Measurements from ENCODE around the gene ERFE.
"Not testable (repeated sequence)": the region's sequence is repeated elsewhere in the genome, so short reads cannot be mapped to it uniquely, and the experiment has no call there.

ERFE gene

DNA sequence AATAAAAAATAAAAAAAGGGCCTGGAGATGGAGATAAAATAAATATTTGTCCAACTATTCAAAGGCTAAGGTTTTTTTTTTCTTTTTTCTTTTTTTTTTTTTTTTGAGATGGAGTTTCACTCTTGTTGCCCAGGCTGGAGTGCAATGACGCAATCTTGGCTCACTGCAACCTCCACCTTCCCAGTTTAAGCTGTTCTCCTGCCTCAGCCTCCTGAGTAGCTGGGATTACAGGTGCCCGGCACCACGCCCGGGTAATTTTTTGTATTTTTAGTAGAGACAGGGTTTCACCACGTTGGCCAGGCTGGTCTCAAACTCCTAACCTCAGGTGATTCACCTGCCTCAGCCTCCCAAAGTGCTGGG is 12.3 kb downstream of the ERFE start:
- H3K4me1 ChIP-seq (ENCODE audit: control insufficient read depth, low read depth, low read length); H3K9ac ChIP-seq (ENCODE audit: low read length); H3K9me3 ChIP-seq (ENCODE audit: control insufficient read depth, low read depth, low read length); H3K27me3 ChIP-seq (ENCODE audit: control insufficient read depth, insufficient read depth, low read length); H3K4me3 ChIP-seq (ENCODE audit: low read length); H3K27ac ChIP-seq (ENCODE audit: low read length): not testable (repeated sequence)
- peaks cover 31% of the 10 kb centered on the region for H3K36me3 ChIP-seq (ENCODE audit: control insufficient read depth, low read depth, low read length)

DNA sequence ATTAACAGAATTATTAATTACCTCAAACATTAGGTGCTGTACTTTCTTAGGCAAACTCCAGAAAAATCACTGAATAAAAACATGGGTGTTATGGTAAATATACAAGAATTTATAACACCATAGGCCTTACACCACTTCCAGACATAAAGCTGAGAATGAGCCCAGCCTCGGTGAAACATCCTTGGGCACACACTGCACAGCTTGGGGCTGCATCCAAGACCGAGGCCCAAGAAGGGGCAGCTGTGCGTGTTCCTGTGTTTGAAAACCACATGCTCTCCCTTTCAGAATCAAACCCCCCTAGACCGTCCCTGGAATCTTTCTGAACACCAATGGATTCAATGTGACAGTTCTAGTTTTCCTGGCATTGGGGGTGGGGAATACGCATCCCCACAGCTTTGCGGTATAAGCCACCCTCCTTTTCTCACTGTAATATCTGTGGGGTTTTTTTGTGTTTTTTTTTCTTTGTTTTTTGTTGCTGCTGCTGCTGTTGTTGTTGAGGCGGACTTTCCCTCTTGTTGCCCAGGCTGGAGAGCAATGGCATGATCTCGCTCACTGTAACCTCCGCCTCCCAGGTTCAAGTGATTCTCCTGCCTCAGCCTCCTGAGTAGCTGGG is 12.9 kb downstream of the ERFE start:
- Histone ChIP-seq H3K4me3 (ENCODE audit: low read length) (no peak overlapping the region), H3K27ac (ENCODE audit: low read length) (no peak overlapping the region), H3K4me1 (ENCODE audit: control insufficient read depth, low read depth, low read length) (no peaks in the 10 kb centered on the region), H3K27me3 (ENCODE audit: control insufficient read depth, insufficient read depth, low read length) (no peaks in the 10 kb centered on the region), H3K9me3 (ENCODE audit: control insufficient read depth, low read depth, low read length) (no peaks in the 10 kb centered on the region), H3K36me3 (ENCODE audit: control insufficient read depth, low read depth, low read length) (peaks cover 35% of the 10 kb centered on the region), H3K9ac (ENCODE audit: low read length) (no peak overlapping the region)

DNA sequence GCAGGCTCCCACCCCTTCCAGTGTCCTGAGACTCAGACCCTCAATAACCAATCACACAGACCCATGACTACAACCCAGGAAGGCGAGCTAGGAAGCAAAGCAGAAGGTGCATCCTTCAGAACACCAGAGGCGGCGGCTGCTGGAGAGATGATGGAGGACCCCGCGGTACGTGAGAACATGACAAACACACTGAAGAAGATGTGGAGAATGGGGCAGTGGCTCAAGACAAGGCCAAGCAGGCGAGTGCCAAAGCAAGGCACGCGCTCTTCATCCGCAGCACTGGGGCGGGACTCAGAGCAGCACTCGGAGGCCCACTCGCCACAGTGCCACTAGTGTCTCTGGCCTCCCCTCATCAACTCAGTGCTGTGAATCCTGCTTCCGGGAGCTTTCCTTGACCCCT is 13.7 kb downstream of the ERFE start:
- H3K4me3 ChIP-seq (ENCODE audit: low read length), result no peak overlapping the region
- peaks cover 41% of the 10 kb centered on the region for H3K36me3 ChIP-seq (ENCODE audit: control insufficient read depth, low read depth, low read length)
- no peaks in the 10 kb centered on the region for H3K4me1 ChIP-seq (ENCODE audit: control insufficient read depth, low read depth, low read length)
- no peak overlapping the region for H3K27ac ChIP-seq (ENCODE audit: low read length)
- no peak overlapping the region for H3K9ac ChIP-seq (ENCODE audit: low read length)
- no peaks in the 10 kb centered on the region for H3K9me3 ChIP-seq (ENCODE audit: control insufficient read depth, low read depth, low read length)
- H3K27me3 ChIP-seq (ENCODE audit: control insufficient read depth, insufficient read depth, low read length), result no peaks in the 10 kb centered on the region

DNA sequence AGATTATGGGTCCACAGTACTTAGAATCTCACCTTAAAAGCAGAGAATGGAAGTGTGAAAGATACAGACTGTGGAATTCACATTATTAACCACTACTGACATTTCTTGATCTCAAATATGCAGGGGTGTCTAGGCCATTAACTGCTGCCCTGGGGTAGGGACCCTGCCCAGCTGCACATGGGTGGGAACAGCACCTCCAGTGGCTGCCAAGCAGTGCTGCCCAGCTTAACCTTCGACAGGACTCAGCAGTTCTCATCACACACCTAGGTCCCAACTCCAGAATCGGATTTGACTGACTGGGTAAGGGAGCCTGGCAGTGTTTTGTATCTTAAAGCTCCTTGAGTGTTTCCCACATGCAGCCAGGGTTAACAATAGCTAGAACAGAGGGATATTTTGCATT is 14.9 kb downstream of the ERFE start:
- no peaks in the 10 kb centered on the region for H3K9me3 ChIP-seq (ENCODE audit: control insufficient read depth, low read depth, low read length)
- H3K36me3 ChIP-seq (ENCODE audit: control insufficient read depth, low read depth, low read length), result peaks cover 52% of the 10 kb centered on the region
- H3K4me1 ChIP-seq (ENCODE audit: control insufficient read depth, low read depth, low read length), result no peaks in the 10 kb centered on the region
- no peak overlapping the region for H3K4me3 ChIP-seq (ENCODE audit: low read length)
- H3K27ac ChIP-seq (ENCODE audit: low read length), result no peak overlapping the region
- no peaks in the 10 kb centered on the region for H3K27me3 ChIP-seq (ENCODE audit: control insufficient read depth, insufficient read depth, low read length)
- no peak overlapping the region for H3K9ac ChIP-seq (ENCODE audit: low read length)

DNA sequence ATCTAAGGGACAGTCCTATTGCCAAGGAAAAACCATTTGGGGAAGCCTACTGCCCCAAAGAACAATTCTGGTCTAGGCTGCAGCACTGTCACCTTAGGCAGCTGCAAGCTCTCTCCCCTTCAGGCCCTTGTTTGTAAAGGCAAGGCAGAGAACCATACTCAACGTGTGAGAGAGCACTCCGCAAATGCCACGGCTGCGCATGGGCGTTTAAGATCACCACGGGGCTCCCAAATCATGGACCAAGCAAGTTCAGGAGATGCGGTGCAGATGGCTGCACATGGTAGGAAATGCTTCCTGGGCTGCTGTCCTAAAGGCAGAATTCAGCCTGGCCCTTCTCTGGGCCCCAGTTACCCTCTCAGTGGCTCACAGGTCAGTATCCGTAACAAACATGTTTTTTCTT is 15.5 kb downstream of the ERFE start:
- H3K9me3 ChIP-seq (ENCODE audit: control insufficient read depth, low read depth, low read length), result no peaks in the 10 kb centered on the region
- no peak overlapping the region for H3K27ac ChIP-seq (ENCODE audit: low read length)
- no peaks in the 10 kb centered on the region for H3K27me3 ChIP-seq (ENCODE audit: control insufficient read depth, insufficient read depth, low read length)
- peaks cover 56% of the 10 kb centered on the region for H3K36me3 ChIP-seq (ENCODE audit: control insufficient read depth, low read depth, low read length)
- H3K4me3 ChIP-seq (ENCODE audit: low read length), result no peak overlapping the region
- no peak overlapping the region for H3K9ac ChIP-seq (ENCODE audit: low read length)
- no peaks in the 10 kb centered on the region for H3K4me1 ChIP-seq (ENCODE audit: control insufficient read depth, low read depth, low read length)

DNA sequence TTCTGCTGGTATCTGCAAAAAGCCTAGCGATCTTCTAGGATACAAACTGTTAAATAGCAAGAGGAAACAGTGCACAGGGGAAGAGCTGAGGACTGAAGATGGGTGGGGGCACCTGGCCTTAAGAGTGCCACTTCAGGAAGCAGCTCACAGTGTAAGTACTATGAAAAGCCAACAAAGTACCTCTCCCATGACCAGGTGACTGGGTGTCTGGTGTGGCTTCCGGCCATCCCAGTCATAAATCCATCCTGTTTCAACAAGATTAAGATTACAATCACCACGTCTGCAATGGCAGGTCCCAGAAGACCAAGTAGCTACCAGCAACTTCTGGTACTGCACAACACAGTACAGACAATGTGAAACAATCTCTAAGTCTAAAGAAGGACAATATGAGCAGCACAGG is 15.9 kb downstream of the ERFE start:
- H3K4me3 ChIP-seq (ENCODE audit: low read length), result no peak overlapping the region
- H3K36me3 ChIP-seq (ENCODE audit: control insufficient read depth, low read depth, low read length), result peaks cover 57% of the 10 kb centered on the region
- H3K4me1 ChIP-seq (ENCODE audit: control insufficient read depth, low read depth, low read length), result no peaks in the 10 kb centered on the region
- H3K27me3 ChIP-seq (ENCODE audit: control insufficient read depth, insufficient read depth, low read length), result no peaks in the 10 kb centered on the region
- H3K9ac ChIP-seq (ENCODE audit: low read length), result no peak overlapping the region
- no peak overlapping the region for H3K27ac ChIP-seq (ENCODE audit: low read length)
- no peaks in the 10 kb centered on the region for H3K9me3 ChIP-seq (ENCODE audit: control insufficient read depth, low read depth, low read length)

DNA sequence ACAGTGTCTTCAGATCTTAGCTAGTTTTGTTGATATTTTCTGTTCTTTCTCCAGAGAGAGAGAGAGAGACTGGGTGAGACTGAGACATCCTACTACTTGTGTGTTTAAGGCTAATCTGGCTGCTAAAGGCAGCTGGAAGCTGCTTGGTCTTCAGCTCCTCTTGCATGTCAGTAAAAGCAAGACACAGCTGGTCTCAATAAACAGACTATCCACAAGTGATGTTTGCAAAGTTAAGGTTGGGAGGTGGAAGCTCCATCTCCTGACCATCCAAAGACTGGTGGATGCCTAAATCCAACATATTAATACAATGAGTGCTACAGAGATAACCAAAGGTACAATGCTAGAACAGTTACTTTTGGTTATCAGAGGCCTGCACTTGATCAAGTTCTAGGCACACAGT is 17.8 kb downstream of the ERFE start:
- Histone ChIP-seq H3K27ac (ENCODE audit: low read length) (no peak overlapping the region), H3K4me1 (ENCODE audit: control insufficient read depth, low read depth, low read length) (no peaks in the 10 kb centered on the region), H3K27me3 (ENCODE audit: control insufficient read depth, insufficient read depth, low read length) (no peaks in the 10 kb centered on the region), H3K9ac (ENCODE audit: low read length) (no peak overlapping the region), H3K4me3 (ENCODE audit: low read length) (no peak overlapping the region), H3K36me3 (ENCODE audit: control insufficient read depth, low read depth, low read length) (peaks cover 63% of the 10 kb centered on the region), H3K9me3 (ENCODE audit: control insufficient read depth, low read depth, low read length) (no peaks in the 10 kb centered on the region)

DNA sequence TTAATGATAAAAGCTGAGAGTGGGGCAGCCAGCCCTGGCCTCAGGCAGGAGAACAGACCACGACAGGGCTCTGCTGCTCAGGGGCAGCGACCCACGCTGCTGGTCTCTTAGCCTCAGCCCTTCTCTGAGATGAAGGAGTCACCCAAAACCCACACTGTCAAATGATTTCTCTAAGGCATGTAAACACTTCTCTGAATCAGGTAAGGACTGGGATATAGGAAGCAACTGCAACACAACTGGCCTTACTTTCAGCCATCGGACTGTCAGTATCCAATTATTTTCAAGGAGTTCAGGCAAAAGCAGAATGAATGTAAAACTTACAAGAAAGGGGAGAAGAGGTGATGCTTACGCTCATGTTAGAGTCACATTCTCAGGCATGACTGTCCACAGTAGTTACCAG is 21.8 kb downstream of the ERFE start:
- no peaks in the 10 kb centered on the region for H3K27me3 ChIP-seq (ENCODE audit: control insufficient read depth, insufficient read depth, low read length)
- H3K36me3 ChIP-seq (ENCODE audit: control insufficient read depth, low read depth, low read length), result peaks cover 82% of the 10 kb centered on the region
- H3K9ac ChIP-seq (ENCODE audit: low read length), result no peak overlapping the region
- H3K4me1 ChIP-seq (ENCODE audit: control insufficient read depth, low read depth, low read length), result no peaks in the 10 kb centered on the region
- no peak overlapping the region for H3K4me3 ChIP-seq (ENCODE audit: low read length)
- H3K9me3 ChIP-seq (ENCODE audit: control insufficient read depth, low read depth, low read length), result no peaks in the 10 kb centered on the region
- no peak overlapping the region for H3K27ac ChIP-seq (ENCODE audit: low read length)

DNA sequence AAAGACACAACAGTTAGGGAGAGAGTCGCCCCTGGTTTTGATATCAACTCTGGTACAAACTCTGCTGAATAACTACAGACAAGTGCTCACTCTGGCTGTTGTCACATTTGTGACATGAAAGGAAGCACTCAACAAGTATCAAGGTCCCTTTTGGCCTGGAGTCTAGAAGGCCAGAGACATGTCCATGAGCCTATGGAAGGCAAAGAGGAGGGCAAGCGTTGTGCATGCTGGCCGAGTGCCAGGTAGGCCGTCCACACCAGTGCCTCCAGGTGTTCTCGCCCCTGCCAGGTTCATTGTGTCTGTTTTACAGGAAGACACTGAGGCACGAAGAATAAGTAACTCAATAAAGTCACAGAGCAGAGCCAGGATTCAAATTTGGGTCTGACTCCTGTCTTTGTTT is 23.6 kb downstream of the ERFE start:
- no peak overlapping the region for H3K27ac ChIP-seq (ENCODE audit: low read length)
- no peaks in the 10 kb centered on the region for H3K27me3 ChIP-seq (ENCODE audit: control insufficient read depth, insufficient read depth, low read length)
- no peaks in the 10 kb centered on the region for H3K4me1 ChIP-seq (ENCODE audit: control insufficient read depth, low read depth, low read length)
- H3K4me3 ChIP-seq (ENCODE audit: low read length), result no peak overlapping the region
- no peak overlapping the region for H3K9ac ChIP-seq (ENCODE audit: low read length)
- H3K9me3 ChIP-seq (ENCODE audit: control insufficient read depth, low read depth, low read length), result no peaks in the 10 kb centered on the region
- H3K36me3 ChIP-seq (ENCODE audit: control insufficient read depth, low read depth, low read length), result peaks cover 89% of the 10 kb centered on the region

DNA sequence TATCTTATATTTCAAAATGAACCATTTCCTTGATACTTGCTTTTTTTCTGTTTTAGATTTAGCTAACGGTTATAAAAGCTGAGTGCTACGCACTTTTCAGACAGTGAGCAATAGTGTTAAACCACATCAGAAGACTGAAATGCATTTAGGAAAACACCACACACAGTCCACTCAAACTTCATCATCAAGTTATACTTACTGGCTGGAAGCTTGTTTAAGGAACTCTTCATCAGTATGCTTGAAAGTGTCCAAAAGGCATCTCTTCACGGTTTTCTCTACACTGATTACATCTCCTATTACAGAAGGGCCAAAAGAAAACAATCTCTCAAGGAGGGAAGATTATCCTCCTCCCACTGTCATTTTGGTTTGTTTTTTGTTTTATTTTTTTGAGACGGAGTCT is 25.1 kb downstream of the ERFE start:
- Histone ChIP-seq H3K36me3 (ENCODE audit: control insufficient read depth, low read depth, low read length) (peaks cover 89% of the 10 kb centered on the region), H3K9me3 (ENCODE audit: control insufficient read depth, low read depth, low read length) (no peaks in the 10 kb centered on the region), H3K27me3 (ENCODE audit: control insufficient read depth, insufficient read depth, low read length) (no peaks in the 10 kb centered on the region), H3K27ac (ENCODE audit: low read length) (no peak overlapping the region), H3K4me1 (ENCODE audit: control insufficient read depth, low read depth, low read length) (no peaks in the 10 kb centered on the region), H3K9ac (ENCODE audit: low read length) (no peak overlapping the region), H3K4me3 (ENCODE audit: low read length) (no peak overlapping the region)

DNA sequence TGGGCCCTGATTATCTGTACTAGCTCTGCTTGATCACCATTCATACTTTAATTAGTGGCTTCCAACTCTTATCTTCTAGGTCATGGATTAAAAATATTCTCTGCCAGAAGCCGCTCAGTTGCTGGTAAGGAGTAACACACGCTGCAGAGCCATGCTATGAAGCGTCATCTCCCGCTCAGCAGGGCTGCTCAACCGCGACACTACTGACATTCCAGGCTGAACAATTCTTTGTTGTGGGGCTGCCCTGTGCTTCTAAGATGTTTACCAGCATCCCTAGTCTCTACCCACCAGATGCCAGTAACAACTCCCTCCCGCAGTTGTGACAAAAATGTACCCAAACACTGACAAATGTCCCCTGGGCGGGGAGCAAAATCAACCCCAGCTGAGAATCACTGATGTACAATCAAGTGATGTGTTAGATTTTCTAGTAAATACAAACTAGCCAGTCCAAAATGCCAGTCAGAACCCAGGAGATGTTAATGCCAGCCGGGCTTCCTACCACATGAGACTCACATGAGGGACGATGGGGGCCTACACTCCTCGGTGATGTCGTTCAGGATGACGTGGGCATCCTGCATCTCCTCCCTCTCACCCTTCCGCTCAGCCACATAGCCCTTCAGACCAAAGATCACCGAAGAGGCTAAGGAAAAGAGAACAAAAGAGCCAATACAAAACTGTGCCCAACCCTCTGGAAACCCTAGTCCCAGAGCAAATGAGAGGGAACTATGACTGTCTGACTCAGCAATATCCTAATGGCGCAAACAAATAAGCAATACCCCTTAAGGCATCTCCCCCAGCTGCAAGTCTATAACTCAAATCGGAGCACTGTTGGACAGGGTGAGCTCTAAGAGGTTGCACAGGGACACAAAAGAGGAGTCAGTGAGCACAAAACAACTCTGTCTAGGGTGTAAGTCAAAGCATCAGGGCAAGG is 29.1 kb downstream of the ERFE start:
- H3K36me3 ChIP-seq (ENCODE audit: control insufficient read depth, low read depth, low read length), result peaks cover 76% of the 10 kb centered on the region

DNA sequence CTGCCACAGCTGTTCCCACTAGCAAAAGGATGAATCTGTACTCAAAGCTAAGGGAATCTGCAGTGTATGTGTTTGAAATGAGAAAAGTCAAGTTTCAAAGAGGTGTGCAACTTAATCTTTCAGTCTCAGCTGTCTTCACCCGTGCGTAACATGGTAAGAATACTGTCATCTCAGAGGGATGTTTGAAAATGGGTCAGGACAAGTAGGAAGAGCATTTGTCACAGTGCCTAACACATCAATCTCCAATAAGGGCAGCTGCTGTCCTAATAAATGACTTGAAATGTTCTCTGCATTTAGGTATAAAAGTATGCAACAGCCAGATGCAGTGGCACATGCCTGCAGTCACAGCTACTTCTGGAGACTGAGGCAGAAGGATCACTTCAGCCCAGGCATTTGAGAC is 31.7 kb downstream of the ERFE start:
- Histone ChIP-seq H3K4me1 (ENCODE audit: control insufficient read depth, low read depth, low read length) (no peaks in the 10 kb centered on the region), H3K36me3 (ENCODE audit: control insufficient read depth, low read depth, low read length) (peaks cover 67% of the 10 kb centered on the region), H3K27me3 (ENCODE audit: control insufficient read depth, insufficient read depth, low read length) (no peaks in the 10 kb centered on the region), H3K4me3 (ENCODE audit: low read length) (no peak overlapping the region), H3K9me3 (ENCODE audit: control insufficient read depth, low read depth, low read length) (no peaks in the 10 kb centered on the region), H3K9ac (ENCODE audit: low read length) (no peak overlapping the region), H3K27ac (ENCODE audit: low read length) (no peak overlapping the region)

More for the DNA sequence above, 29.1 kb downstream of the ERFE start:
- H3K4me1 ChIP-seq (ENCODE audit: control insufficient read depth, low read depth, low read length), result no peaks in the 10 kb centered on the region
- H3K27me3 ChIP-seq (ENCODE audit: control insufficient read depth, insufficient read depth, low read length), result no peaks in the 10 kb centered on the region
- no peak overlapping the region for H3K4me3 ChIP-seq (ENCODE audit: low read length)
- no peak overlapping the region for H3K9ac ChIP-seq (ENCODE audit: low read length)
- H3K9me3 ChIP-seq (ENCODE audit: control insufficient read depth, low read depth, low read length), result no peaks in the 10 kb centered on the region
- no peak overlapping the region for H3K27ac ChIP-seq (ENCODE audit: low read length)
